22Rv1 (cell line): Measurements from ENCODE around the gene NBAS.

Source experiments
- CTCF ChIP-seq: fragments of 450-650 bp; IDR thresholded peaks from 2 replicates; pipeline ENCODE4 v1.5.1; 2017; ENCODE audit warnings: mild to moderate bottlenecking
- ZFX ChIP-seq: fragments of 450-650 bp; IDR thresholded peaks from 2 replicates; pipeline ENCODE4 v1.6.1; 2017; ENCODE audit warnings: antibody characterized with exemption, borderline replicate concordance

- TF ChIP-seq CTCF (no peak), ZFX (no peak)
These were observed 53.4 kb downstream of the NBAS start for GRCh38 chr2:15507697-15508096.
